GM21786 (cell line): ENCODE results near the gene KAT7.
A peak's percentile ranks its signal among the peaks of the same experiment; 100 is the strongest.

Source experiments
- ATAC-seq: cut with Tn5 transposase; IDR thresholded peaks from one replicate; pipeline ENCODE4 v1.9.1; 2021; ENCODE audit not compliant: unreplicated experiment

The KAT7 gene

DNA sequence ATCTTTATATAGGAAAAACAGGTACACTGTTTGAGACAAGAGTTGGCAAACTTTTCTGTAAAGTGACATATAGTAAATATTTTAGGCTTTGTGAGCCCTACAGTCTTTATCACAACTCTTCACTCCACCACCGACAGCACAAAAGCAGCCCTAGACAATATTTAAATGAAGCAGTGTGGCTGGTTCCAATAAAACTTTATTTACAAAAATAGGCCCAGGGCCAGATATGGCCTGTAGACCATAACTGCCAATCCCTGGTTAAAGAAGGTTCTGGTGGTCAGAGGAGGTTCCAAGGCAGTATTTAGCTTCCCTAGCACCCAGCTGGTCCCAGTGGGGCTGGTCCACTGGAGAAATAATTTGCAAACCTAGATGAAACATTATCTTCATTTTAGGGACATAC lies 28.2 kb upstream of the KAT7 start:
- ATAC-seq = no peak

DNA sequence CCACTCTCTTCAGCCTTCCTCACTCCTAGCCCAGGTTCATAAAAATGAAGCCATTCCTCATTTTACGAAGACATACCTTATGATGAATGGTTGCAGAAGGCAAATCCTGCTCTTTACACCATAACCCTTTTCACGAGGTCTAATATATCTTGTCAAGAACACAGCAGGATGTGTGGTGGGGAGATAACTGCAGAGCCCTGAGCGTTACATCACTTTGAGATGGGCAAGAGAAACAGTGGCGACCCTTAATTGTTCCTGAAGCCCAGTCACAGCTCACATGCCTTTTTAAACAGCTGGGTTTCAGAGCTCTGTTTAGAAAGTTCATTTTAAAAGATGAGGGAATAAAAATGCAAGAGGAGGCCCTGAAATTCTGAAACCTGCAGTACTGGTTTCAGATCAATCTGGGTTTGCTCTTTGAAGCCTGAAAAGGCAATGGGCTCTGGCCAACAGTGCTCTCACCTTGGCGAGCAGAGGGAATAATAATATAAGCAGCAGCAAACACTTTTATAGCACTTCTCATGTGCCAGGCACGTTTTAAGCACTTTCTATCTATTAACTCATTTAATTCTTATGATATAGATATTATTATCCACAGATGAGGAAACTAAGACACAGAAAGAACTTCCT lies 27.4 kb upstream of the KAT7 start:
- ATAC-seq = no peak

DNA sequence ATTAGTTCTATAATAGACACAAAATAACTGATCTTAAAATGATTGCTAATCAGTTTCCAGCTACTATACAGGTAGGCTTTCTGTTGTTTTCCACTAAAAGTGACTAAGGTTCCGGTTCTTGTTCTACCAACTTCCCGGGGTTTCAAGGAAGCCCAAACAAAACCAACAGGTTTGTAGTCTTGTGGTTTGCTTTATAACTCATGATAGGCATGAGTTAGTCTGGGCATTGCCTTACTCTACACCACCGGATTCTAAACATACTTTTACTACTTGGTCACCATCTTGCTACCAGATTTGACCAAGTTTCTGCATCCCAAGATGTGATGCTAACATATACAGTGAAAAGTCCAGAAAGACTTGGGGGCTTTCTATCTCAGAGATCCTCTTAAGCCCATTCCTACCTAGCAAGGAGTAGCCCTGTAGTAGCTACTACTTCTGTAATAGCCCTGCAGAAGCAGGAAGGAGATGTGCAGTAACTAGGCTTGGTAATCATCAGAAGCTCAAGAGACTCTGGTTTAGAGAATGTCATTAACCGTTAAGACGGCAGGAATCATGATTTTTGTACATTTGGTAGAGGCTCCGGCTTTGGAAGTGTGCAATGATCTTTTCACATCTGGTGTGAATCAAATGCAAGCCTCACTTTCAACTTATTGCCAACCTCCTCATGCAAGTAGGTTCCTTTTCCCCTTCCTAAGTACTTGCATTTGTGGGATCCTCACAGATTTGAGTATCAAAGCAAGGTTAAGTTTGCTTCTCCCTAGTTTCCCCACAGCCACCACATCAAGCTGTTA lies 26.1 kb upstream of the KAT7 start:
- no peak for ATAC-seq

DNA sequence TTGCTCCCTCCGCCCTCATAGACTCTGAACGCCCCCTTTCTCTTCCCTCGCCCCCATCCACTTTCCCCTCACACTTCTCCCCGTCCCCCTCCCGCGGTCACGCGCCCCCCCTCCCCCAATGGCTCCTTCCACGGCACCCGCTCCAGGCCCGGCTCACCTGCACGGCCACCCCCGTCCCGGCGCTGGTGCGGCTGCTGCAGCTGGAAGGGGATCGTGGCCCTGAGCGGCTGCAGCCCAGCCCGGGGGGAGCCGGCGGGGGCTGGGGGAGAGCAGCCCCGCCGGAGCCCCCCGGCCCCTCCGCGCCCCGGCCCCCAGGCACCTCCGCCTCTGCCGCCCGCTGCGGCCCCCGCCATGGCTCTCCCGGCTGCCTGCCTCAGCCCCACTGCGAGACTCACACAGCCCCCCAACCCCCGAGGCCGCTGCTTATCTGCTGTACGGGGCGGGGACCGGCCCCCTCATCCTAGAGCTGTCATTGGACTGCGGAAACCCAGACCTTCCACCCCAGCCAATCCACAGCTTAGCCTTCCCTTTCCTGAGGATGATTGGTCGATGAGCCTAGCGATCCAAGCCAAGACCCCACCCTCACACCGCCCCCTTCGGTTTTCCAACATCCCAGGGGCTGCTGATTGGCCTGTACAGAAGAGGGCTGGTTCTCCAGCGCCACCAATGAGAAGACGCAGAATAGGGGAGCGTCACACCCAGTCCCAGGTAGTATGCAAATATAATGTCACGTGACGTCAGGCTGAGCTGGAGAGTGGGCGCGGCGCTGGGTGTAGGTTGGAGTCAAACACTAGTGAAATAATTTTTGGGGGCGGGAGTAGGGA lies 24.5 kb upstream of the KAT7 start, which contains the start of gene FAM117A:
FAM117A (minus strand) TSS at position 397 of the 824 bp plus-strand sequence; CDS start at position 353, 44 bp downstream.
- ATAC-seq = peak; percentile 94

DNA sequence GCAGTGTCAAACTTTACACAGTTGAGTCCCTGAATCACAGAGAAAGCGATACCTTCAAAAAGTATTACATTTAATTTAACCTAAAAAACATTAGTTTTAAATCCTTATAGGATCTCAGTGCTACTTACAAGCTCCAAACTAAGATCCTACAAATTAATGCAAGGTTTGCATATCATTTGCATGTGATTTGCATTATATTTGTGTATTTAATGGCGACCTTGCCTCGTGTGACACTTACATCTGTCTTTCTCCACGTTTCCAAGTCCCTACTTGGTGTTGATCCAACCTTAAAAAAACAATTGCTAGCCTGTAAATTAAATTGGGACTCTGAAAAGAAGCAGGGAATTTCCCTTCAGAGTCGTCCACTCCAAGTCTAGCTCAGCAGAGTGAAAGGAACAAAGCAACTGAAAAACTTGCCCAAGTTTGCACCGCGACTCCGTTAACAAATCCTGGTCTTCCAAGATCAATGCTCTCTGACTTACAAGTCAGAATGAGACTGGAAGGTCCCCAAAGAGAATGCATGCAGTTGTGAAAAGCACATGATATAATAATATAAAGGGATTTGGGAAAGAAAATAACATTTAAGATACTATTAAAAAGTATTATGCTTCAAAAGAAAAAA lies 23.8 kb upstream of the KAT7 start:
- ATAC-seq = no peak

DNA sequence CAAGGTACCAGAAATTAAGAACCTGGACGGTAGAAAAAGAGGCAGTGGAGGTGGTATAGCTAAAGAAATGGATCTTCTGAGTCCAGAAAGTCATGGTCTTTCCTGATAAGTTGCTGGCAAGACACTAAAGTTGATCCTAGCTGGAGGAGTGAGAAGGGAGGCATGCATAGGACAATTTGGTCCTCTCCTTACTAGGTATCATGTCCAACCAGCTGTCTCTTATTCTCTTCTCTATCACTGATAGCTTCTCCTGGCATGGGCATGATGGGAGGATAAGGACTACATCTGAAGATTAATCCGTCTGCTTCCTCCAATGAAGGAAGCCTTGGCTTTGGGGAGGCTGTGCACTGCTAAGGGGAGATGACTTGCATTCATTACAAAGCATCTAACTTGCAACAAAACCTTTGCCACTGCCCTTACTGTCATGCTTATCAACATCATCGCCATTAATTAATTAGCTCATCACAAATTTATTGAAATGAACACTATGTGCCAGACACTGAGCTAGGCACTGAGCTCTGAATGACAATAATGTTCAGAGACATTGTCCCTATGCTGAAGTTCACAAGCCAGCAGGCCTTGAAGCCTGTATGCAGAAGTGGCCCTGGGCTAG lies 21.5 kb upstream of the KAT7 start:
- no peak for ATAC-seq

DNA sequence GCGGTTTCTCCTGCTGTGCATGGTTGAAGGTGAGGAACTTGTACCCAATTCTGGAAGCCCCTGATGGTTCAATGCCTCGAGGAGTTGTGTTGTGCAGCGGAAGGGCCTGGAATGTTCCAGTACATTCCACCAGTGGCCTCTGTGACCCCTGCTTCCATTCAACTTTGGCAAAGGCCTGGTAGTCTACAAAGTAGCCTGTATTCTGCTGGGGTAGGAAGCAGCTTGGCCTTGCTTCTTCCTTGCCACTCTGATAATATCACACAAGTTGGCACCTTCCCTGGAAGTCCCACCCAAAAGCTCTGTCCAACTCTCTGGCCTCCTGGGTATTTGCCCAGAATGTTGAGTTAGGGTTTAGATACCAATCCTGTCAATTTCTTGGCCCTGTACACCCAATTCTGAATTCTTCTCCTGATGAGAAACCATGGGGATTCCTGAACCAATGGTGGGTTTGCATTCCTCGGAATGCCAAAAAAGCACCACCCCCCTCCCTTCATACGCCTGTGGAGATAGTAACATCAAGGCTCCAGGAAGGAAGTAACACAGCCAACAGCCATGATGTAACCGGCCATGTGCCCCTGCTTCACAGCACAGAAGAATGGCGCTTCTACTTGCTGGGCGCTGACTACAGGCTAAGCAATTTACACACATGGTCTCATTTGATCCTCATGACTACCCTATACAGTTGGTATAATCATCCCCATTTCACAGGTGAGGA lies 12.8 kb upstream of the KAT7 start:
- ATAC-seq = no peak

DNA sequence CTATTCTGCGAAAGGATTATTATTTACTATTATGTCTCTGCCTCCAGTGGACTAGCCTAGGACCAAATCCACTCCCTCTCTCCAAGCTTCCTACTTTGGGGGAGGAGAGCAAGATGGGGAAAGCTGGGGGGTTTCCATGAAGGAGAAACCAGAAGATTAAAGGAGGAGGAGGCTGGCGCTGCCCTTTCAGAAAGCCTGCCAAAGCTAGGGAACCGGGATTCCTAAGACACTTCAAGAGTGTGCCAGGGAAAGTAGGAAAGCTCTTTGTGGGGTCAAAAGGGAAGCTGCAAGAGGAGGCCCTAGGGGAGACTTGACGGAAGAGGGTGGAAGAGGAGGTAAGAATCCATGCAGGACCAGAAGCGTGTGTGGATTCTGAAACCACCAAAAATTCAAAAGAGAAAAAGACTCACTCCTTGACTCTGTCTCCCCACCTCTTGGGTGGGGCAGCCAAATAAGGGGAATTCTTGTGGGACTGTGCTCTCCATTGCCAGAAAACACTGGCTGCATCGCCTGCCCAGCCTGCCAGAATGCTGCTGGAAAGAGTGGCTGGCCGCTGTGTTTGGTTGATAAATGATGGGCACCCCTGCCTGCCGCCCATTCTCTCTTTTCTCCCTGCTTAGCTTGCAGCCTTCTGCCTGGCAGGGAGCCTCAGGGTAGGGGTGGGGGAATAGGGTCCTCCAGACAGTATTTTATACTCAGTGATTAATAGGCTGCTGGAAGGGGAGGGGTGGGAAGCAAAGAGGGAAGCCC lies 11.8 kb upstream of the KAT7 start:
- no peak for ATAC-seq

DNA sequence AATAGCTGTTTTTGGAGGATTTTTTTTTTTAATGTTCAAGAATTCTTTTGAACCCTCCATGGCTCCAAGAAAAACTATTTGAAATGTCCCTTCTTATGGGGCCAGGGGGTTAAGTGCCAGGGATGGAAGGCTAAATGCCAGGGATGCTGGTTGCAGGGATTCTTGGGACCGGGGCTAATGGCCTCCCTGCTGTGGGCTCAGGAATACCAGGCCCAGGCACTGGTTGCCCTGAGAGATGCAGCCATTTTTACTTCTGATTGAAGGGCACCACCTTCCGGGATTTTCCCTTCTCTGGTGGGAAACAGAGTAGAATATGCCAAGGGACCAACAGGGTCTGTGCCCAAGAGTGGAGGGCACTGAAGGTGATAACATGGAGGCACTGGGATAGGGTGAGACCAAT lies 10.9 kb upstream of the KAT7 start:
- ATAC-seq = no peak

DNA sequence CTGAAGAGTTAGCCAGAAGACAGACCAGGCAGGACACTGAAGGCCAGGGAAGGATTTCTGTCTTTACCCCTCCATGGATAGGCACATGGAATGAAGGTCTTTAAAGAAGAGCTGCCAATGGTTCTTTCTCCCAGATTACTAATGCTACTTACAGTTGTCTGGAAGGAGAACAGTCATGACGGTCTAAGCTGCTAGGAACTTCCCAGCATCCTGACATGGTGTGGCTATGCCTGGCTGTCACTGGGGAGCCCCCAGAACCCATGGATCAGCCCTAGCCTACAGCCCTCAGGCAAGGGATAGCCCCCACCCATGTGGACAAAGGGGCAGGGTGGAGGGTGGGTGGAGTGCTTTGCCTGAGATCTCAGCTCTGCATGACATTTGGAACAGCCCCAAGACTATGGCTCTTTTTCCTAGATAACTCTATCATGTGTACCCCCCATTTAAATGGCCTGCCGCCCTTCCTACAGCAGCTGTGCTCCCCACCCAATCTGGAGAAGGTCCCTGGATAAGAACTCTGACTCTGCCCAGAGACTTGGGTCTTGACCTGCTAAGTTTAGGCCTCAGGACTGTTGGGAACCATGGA lies 9.2 kb upstream of the KAT7 start:
- no peak for ATAC-seq

DNA sequence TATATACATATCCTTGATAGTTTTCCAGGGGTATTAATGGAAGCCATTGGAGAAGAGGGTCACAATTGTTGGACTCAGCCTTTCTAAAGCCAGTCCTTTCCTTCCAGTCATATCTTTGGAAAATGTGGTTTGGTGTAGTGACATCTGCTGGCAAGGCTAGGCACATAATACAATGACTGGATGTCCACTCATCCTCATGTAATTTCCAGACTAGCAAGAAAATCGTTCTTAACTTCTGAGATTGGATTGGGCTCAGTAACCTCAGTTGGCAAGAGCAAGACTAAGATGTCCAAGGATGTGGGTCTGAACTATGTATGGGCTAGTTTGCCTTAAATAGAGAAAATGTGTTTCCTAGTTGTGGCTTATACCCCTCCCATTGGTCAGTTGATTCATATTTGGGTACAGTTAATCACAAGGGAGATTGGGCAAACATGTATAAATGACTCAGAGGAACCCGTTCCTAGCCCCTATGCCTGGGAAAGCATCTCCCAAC lies 8.7 kb upstream of the KAT7 start:
- ATAC-seq = no peak

DNA sequence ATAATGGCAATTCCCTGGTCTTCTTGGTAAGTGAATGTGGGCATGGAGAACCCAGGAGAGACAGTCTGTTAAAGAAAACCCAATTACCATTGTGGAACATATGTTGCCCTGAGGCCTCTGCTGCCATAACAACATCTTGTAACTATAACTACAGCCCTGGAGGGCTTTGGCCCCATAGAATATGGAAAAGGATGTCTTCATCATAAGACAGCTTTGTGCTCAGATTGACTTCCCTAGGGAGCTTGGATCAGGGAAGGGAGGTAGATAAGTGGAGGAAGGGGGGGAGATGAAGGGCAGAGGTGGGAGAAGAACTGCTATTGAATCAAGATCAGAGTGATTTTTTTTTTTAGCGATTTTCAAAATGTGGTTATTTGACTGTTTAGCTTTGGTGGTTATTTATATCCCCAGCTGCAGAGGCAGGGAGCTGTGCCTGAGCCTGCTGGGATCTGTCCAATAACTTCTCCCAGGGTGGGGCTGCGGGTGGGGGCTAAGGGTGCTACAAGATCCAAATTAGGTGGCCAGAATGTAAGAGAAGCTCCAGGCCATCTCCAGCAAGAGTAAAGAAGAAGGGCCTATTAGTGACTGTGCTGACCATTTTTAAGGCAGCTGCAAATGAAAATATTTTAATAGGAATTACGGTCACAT lies 5.3 kb upstream of the KAT7 start:
- ATAC-seq = no peak

DNA sequence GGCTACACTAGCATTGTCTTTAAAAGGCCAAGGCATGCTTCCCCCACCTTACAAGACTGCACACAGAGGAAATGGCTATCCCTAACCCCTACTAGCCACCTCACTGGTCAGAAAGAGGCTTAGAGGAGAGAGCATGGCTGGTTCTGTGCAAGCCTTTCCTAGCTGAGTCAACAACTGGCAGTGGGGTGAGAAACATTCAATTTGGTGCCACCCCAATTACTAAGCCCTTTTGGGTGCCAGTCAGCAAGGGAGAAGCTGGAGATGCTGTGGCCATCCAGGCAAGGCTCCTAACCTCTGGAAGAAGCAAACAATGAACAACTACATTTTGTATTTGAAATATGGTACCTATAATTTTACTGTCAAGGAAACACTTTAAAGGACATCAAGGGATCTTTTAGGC lies 4.7 kb upstream of the KAT7 start:
- no peak for ATAC-seq

DNA sequence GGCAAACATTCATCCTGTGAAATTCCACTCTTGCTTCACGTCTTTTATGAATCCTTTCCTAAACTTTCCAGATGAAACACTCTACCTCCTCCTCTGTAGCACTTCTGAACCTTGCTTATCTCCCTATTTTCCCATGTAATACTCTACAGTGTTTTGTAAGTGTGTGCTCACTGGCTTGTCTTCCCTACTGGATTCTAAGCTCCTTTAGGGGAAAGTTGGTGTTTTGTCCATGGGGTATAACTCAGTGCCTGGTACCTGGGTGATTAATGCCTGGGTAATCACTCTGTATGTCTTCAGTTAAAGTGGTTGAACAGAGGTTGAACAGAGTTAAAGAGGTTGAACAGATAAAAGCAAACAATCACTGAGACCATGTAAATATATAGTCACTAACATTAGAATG lies 3.8 kb upstream of the KAT7 start:
- no peak for ATAC-seq

DNA sequence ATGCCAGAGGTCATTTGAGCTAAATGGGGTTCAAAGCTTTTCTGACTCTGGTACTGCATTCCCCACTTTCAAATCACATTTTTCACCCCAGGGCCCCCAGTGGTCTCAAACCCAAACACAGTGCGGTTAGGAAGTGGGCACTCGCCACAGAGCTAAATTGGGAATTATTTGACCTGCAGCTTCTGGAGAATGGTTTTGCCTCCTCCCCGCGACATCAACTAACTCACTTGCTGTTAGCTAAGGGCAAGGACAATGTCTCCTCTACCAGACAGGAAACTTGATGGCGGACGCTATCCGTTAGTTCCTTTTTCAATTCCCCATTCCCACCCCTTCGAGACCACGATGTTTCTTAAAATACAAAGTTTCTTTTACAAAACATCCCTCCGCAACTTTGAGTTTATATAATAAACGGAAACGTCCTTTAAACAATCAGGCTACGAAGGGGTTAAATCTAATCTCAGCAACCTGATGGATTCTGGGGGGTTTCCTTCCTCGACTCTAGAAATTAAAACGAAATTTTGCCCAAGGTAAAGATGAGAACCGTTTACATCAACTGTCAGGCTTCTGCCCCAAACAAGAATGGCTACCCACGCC lies 500 bp upstream of the KAT7 start:
- ATAC-seq = no peak

DNA sequence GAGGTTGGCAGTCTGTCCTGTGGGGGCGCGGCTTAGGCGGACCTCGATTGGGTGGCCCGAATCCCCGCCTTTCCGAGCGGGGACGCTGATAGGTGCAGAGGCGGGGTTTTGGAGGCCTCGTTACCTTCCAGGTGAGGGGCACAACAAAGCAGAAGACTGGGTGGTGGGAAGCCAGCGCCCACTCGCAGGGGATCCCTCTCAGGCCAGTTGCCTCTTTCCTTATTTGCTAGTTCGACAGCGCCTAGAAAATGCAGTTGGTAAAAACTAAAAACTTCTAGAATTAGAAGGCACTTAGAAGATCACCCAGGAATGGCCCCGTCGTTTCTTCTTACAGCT lies 730 bp downstream of the KAT7 start:
- ATAC-seq = no peak

DNA sequence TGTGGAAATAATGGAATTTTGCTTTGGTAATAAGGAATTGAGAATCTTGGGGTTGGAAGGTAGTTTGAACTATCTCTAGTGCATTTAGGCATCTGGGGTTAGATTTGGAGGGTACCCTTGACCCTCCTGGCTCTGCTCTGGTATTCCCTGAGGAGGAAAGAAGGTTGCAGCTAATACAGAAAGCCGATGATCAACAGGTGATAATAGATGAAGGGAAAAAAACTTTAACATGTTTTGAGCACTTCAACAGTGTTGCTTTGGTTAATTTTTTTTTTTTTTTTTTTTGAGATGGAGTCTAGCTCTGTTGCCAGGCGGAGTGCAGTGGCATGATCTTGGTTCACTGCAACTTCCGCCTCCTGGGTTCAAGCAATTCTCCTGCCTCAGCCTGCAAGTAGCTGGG lies 4.8 kb downstream of the KAT7 start:
- ATAC-seq = no peak

DNA sequence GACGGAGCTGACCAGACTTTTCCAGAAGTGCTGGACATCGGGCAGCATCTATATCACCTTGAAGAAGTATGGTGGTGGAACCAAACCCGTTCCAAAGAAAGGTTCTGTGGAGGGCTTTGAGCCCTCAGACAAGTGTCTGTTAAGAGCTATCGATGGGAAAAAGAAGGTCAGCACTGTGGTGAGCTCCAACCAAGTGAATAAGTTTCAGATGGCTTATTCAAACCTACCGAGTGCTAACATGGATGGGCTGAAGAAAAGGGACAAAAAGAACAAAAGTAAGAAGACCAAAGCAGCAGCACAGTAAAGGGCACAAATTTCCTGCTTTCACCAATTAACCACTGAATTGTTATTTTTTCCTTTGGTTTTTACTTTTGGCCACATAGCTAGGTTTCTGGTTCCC lies 6.9 kb downstream of the KAT7 start:
- no peak for ATAC-seq
